Smooth muscle cell of the brain vasculature (primary cell): ENCODE measurements around the gene U2AF2.

Experiments used
- DNase-seq: peaks from one replicate; pipeline ENCODE4 v3.0.0-alpha.2; 2012; ENCODE audit warnings: low read depth, low spot score

Gene U2AF2

GRCh38 chr19:55656988-55657747, 2.3 kb downstream of the U2AF2 start:
- no peak for DNase-seq

GRCh38 chr19:55658846-55659459, 4.1 kb downstream of the U2AF2 start:
- DNase-seq, result no peak

GRCh38 chr19:55659822-55660221, 5.0 kb downstream of the U2AF2 start:
- DNase-seq, result no peak

GRCh38 chr19:55660404-55660803, 5.6 kb downstream of the U2AF2 start:
- no peak for DNase-seq

GRCh38 chr19:55660991-55661390, 6.2 kb downstream of the U2AF2 start:
- no peak for DNase-seq

- DNase-seq, result no peak
These were observed 7.0 kb downstream of the U2AF2 start for GRCh38 chr19:55661826-55662225.

- no peak for DNase-seq
These were observed 9.2 kb downstream of the U2AF2 start for GRCh38 chr19:55663846-55664536.

- no peak for DNase-seq
These were observed 11.6 kb downstream of the U2AF2 start for GRCh38 chr19:55666343-55667005.

GRCh38 chr19:55667006-55667381, 12.2 kb downstream of the U2AF2 start:
- DNase-seq, result no peak

GRCh38 chr19:55667511-55667910, 12.7 kb downstream of the U2AF2 start:
- no peak for DNase-seq

- no peak for DNase-seq
These were observed 13.1 kb downstream of the U2AF2 start for GRCh38 chr19:55667958-55668357.

GRCh38 chr19:55668603-55669348, 13.9 kb downstream of the U2AF2 start:
- DNase-seq, result no peak

- no peak for DNase-seq
These were observed 14.8 kb downstream of the U2AF2 start for GRCh38 chr19:55669418-55670279.

- DNase-seq, result no peak
These were observed 15.6 kb downstream of the U2AF2 start for GRCh38 chr19:55670280-55671053.

GRCh38 chr19:55671054-55671378, 16.2 kb downstream of the U2AF2 start:
- DNase-seq, result no peak

GRCh38 chr19:55672418-55672817, 17.6 kb downstream of the U2AF2 start:
- no peak for DNase-seq

- DNase-seq, result no peak
These were observed 18.6 kb downstream of the U2AF2 start for GRCh38 chr19:55673465-55673864.

GRCh38 chr19:55673889-55674288, 19.1 kb downstream of the U2AF2 start:
- no peak for DNase-seq

- no peak for DNase-seq
These were observed 19.6 kb downstream of the U2AF2 start for GRCh38 chr19:55674459-55674840.
